HG02588 (cell line): ENCODE measurements around the gene ZMIZ1.
"Not testable (repeated sequence)": the region's sequence is repeated elsewhere in the genome, so short reads cannot be mapped to it uniquely, and the experiment has no call there.

Source experiments
- ATAC-seq: cut with Tn5 transposase; IDR thresholded peaks from one replicate; pipeline ENCODE4 v1.9.1; 2021; ENCODE audit warnings: mild to moderate bottlenecking, moderate library complexity; ENCODE audit not compliant: unreplicated experiment

ZMIZ1 gene

DNA sequence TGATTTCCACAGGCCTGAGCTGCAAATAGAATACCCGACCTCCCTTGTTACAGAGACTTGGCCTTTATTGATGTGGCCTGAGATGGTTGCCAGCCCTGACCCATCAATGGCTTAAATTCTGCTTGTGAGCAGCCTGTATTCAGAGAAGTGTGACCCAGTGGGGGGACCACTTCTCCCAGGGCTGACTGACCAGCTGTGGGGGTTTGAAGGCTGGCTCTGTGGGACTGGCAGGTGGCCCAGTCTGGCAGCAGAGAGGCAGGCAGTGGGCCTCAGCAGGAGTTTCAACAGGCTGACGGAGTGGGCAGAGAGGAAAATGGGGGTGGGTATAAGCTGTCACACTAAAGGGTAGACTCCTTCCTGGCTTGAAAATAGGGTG, 266.3 kb downstream of the ZMIZ1 start:
- no peak for ATAC-seq

DNA sequence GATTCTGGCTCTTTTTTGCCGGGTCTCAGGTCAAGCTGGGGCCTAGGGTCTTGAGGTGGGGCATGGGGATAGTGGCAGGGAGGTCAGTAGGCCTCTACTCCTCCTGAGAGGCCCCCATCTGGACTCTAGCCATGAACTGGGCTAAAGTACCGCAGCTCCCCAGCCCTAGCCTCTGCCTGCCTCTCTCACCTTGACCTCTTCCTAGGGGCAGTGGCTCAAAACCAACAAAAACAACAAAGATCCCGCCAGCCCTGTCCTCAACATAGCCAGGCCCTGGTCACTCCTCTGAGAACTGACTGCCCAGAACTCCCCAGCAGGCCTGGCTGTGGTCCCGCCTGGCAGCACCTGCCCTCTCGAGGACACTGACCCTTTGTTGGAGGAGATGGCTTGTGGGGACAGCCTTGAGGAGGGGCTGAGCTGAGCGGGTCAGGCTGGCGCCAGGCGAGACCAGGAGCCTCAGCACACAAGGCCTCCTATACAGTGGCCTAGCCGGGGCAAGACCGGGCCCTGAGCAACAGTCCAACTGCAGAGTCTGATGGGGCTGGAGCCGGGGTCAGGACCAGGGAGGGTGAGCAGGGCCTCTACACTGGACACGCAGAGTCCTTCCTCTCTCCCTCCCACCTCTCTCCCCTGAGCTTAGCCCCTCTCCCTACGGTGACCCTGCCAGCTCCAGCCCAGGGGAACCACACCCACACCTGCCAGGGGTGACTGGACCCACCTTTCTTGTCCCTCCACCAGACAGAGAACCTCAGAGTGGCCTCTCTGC, 266.9 kb downstream of the ZMIZ1 start:
- ATAC-seq, result no peak

DNA sequence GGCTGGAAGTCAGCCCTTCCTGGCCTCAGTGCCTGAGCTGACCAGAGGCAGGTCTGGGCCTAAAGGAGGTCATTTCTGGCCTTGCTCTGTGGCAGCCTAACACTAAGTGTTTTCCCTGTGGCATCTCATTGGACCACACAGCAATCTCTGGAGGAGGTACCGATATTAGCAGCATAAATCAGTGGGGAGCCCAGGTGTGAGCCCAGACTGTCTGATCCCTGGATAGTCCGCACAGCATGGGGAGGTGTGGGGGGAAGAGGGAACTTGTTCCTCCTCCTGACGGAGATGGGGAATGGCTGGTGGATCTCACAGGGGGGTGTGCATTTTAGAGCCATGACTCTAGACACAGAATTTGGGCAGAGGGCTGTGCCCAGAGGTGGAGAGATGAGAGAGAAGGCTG, 267.5 kb downstream of the ZMIZ1 start:
- ATAC-seq, result no peak

DNA sequence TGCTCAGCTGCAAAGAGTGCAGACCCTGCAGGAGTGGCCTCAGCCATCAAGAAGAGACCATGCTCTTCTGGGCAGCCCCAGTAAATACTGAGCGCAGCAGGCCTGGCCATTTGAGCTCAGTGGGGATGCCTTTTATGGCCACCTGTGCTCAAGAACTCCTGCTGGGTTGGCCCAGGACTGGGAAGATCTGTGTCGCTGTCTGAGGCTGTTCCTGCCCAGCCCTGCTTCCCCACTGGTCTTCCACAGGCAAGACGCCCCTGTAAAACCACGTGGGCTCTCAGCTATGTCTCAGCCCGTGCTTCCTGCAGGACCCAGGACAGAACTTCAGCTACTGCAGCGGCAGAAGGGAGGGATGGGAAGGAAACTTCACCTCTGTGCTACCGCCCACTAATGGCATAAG, 268.0 kb downstream of the ZMIZ1 start:
- ATAC-seq, result no peak

DNA sequence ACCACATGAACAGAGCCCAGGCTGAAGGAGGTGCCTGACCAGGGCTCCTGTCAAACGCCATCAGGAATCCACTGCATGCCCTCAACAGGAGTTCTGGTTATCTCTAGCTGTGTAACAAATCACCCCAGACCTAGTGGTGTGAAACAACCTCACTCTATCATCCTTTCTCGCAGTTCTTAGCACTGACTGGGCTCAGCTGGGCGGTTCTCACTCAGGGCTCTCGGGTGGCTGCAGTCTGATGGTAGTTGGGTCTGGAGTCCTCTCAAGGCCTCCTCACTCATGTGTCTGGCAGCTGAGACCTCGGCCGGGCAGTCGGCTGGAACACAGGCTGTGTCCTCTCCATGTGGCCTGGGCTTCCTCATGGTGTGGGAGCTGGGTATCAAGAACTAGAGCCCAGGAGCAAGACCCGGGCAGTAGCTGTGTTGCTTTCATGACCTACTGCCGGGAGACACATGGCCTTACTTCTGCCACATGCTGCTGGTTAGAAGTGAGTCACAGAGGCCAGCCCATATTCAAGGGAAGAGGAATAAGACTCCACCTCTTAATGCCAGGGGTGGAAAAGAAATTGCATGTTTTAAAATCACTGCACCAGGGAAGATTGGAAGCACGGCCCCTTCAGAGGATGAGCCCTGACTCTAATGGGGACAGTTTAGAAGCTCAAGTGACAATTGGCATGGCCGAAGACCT, 269.2 kb downstream of the ZMIZ1 start:
- ATAC-seq, result not testable (repeated sequence)

DNA sequence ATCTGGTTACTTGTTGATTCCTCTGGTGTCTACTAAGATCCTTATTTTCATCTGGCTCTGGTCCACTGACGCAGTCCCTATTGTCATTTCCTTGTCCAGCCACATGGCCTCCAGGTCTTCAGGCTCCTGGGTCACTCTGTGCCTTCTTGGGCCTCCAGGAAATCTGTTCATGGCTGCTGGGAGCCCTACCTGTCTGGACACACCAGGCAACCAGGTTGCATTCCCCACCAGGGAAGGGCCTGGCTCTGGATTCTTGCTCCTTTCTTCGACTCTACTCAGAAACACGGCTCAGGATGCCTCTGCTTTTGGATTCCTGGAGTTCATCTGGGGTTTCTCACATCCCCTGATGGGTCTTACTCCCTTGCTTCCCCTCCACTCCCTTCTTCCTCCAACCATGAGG, 270.5 kb downstream of the ZMIZ1 start:
- no peak for ATAC-seq

DNA sequence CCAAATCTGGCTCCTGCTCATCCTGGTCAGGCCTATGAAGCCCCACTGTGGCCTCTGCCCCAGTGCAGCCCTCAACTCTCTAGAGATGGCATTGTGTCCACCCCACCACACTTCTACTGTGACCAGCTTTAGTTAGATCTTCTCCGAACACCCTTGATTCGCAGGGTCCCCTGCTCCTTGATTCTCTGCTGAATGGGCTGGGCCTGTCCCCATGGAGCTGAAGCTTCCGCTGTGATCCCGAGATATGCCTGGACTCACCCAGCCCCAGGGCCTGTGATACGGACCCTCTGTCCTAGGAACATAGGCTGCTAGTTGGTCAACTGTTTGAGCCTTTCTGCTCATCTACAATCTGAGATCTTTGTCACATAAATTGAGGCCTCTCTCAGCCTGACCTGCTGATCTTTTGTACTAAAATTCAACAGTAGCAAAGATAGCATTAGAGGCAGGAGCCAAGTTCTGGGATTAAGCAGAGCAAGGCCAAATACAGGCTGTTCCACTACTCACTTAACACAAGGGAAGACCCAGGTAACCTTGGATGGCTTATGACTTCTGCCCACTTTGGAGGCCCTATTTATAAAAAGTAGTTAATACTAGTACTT, 272.0 kb downstream of the ZMIZ1 start:
- ATAC-seq, result no peak

DNA sequence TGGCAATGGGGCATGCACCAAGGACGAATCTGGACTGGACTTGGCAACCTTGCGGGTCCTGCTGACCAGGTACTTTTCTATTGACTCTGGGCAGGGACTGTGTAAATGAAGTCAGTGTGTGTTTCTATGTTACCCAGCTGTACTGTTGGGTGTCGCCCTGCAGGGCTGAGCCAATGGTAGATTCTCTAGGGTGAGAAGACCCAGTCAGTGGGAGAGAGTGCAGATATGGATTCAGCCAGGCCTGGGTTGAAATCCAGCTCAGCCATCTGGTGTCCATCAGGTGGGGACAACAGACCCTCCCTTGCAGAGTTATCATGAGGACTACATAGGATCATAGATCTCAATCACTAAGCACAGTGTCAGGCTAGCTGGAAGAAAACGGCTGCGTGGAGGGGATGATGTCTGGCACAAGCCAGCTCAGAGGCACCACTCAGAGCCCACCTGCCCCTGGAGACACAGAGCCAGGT, 273.6 kb downstream of the ZMIZ1 start:
- ATAC-seq, result no peak

DNA sequence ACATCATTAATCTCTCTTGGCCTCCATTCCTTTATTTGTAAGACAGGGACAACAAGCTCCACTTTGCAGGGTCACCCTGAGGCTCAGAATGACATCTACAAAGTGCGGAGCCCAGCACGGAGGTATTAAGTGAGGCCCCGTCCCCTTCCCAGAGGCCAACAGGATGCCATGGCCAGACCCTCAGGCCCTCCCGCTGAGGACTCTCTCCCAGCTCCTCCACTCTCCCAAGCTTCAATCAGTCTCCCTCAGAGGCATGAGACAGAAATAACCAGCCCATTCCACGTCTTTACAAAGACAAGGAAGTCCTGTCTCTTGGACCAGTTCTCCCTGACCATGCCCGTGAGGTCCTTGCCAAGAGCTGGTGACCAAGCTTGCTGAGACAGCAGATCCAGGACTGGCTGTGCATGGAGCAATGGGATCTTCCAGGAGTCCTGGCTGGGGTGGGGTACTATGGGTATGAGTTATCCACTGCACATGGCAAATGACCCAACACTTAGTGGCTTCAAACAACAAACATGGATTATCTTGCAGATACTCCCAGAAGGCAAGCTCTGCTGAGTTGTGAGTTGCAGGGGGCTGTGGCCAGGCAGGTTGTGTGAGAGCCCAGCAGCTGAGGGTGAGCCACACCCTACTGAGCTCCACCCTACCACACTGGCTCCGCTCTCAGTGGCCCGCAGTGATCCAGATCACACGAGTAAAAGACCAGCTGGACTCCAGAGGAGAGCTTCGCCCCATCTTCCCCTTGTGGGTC, 274.2 kb downstream of the ZMIZ1 start:
- ATAC-seq, result no peak

DNA sequence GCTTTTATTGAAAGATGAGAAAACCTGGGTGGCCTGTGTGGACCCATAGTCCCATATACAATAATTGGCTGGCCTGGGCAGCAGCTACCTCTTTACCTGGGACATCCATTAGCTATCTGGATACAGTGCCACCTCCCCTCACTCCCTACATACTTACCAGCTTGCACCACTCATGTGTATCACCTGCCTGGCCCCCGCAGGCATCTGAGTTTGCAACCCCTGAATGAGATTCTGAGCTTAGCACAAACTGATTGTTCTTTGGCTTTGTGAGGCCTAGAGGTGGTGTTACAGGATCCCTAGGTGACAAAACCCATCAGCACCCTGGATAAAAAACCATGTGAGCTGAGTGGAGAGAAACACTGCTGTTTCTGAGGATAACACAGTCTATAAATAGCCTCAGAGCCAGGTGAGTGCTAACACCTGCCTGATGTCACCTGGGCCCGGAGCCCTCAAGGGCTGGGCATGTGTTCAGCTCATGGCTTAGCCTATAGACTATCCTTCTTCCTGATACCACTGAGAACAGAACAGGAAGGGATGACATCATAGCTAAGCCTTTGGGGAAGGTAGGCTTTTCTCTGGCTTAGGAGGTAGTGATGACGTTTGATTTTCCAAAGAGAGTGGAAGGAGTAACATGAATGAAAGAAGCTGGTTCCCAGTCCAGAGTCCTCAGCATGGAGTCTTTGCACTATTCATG, 275.9 kb downstream of the ZMIZ1 start:
- ATAC-seq, result no peak

DNA sequence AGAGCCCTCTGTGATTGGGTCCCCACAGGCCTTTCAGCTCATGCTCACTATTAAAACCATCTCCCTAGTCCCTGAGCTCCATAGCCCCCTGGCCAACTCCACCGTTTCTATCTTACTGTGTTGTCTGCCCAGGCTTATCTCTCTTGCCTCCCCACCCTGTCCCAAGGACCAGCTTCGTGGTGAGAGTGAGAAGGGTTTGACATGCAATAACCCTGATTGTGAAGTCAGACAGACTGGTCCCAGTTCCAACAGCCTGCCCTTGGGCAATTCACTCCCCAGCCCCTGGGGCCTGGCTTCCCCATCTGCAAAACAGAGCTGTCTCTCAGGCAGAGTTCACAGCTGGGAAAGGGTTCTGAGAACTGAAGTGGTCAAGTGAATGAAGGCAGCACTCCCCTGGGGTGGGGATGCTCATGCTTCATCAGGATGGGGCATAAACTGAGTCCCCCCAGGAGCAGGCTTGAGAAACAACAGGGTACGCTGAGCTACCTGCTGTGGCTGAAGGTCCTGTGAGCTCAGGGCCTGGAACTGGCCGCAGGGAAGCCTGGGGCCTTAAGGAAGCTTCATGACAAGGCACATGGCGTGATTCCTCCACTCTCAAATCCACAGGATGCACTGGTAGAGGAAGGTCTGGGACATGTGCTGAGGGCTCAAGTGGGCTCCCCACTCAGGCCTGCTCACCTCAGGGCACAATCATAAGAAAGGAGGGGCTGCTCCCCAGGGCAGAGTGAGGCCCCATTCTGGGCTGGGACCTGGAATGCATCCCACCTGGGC, 276.7 kb downstream of the ZMIZ1 start:
- ATAC-seq, result no peak

DNA sequence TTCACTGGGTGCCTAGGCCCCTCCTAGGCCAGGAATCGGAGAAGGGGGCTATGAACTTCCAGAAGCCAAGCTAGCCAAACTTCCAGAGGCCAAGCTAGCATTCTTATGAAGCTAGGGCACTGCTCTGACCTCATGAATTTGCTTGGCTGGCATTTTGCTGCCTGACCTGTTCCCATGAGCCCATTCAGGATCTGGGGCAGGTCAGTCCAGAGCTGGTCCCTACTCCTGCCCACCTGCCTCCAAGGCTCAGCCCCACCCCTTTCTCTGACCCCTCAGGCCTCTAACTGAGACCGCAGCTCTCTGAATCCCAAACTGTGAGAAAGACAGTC, 277.2 kb downstream of the ZMIZ1 start:
- ATAC-seq, result no peak

DNA sequence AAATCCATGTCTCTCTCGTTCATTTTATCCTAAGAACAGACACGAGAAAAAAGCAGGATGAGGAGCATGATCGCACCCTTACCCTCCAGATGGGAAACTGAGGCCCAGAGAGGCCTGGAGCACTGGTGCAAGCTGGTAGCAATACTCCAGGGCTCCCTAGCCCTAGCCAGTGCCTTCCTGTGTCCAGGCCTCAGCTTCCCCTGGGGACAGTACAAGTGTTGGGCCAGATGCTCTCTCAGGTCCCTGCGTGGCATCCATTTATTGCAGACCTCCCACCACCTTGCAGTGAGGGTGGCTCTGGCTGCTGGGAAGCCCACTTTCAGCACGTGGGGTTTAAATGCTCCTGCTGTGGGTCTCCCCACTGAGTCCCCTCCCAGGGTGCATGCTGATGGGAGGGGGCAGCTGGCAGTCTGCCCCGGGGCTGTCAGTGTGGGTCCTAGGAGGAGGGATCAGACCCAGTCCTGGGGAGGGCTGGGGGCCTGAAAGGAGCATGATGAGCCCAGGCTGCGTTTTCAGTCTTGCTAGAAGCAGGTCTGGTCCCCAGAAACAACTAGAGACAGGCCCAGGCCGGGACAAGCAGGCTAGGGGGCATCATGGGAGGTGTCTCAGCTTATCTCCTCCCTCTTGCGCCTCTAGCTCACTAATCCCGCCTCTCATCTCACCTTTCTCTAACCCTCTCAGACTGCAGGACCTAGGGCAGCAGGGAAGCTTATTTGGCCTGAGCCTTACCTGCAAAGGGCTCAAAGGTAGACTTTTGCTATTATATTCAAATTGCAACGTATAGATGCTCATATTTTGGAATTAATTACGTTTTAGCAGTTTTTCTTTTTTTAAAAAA, 277.8 kb downstream of the ZMIZ1 start:
- ATAC-seq, result no peak

DNA sequence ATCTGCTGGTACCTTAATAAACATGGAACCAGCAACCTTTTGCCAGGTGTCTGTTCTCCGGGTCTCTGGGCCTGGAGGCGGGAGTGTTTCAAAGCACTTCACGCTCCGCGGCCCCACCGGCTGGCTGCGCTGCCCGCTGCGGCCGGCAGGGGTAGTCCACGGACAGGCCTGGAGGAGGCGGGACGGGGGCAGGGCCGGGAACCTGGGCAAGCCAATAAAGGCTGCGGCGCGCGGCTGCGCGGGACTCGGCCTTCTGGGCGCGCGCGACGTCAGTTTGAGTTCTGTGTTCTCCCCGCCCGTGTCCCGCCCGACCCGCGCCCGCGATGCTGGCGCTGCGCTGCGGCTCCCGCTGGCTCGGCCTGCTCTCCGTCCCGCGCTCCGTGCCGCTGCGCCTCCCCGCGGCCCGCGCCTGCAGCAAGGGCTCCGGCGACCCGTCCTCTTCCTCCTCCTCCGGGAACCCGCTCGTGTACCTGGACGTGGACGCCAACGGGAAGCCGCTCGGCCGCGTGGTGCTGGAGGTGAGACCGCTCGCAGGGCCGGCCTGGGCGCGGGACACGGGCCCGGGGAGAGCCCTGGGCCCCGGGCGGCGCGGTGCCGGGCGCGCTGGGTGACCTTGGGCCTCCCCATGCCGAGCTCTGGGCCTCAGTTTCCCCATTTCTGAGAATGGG, 278.6 kb downstream of the ZMIZ1 start, which contains the start of gene PPIF:
Gene PPIF, plus strand, starts transcription at position 244 of the 668 bp plus-strand sequence. Its CDS starts 80 bp downstream, at position 324.
- ATAC-seq, result peak; percentile 79

DNA sequence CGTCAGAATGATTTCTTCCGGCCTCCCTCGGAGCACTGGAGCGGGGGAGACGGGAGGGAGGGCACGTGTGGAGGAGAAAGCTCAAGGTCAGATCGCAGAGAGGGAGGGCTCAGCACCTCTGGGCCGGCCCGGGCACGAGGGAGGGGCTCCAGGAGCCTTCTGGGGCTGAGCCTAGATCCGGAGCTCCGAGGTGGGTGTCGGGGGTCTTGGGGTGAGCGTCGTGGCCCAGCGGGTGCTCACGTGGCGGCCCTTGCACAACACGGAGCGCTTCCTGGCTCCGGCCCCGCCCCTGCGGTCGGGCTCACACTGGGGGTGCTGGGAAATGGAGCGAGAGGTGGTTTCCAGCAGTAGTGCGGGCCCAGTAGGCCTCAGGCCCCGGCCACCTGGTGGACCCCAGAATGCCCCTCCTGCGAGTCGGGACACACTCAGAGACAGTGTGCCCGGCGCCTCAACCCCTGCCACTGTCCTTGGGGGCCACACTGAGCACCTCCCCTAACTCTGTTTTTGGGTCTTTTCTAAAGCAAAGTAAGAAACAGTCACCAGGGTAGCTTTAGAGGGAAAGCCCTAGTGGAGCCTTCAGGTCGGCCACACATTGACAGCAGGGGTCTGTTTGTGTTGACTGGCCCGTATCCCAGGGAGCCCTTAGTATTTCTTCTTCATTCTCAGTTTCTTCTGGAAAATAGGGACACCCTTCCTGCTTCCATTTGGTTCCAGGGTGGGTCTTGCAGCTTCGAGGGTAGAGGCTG, 279.3 kb downstream of the ZMIZ1 start:
- ATAC-seq, result peak; percentile 71

DNA sequence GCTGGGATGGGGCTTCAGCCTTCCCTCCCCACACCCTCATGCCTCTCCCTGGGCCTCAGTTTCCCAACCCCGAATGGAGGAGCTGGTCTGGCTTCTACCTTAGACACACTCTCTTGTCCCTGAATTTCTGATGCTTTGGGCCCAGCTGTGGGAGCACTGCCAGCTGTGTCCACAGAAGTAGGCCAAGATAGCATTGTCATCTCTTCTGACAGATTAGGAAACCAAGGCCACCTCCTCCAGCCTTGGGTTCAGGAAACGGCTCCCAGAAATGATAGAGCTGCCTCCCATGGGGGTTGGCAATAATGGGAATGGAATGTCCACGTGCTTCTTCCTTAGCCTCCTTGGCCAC, 279.8 kb downstream of the ZMIZ1 start:
- ATAC-seq, result no peak

DNA sequence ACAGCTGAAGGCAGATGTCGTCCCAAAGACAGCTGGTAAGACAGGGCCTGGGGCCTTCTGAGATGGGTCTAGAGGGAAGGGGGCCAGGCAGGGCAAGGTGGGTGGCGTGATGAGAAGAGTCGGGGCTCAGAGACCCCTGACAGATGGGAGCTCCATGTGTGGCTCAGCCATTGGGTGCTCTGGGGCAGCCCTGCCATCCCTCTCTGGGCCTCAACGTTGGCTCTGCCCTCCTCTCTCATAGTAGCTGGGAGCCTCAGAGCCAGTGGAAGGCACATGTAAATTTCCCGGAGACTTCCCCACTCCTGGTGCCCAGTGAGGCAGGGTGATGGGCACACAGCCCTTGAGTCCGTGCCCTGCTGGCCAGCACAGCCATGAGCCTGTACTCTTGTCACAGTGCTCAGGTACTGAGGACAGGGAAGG, 280.3 kb downstream of the ZMIZ1 start:
- ATAC-seq, result no peak
